ENCODE data around the gene DUOXA2.

DNA sequence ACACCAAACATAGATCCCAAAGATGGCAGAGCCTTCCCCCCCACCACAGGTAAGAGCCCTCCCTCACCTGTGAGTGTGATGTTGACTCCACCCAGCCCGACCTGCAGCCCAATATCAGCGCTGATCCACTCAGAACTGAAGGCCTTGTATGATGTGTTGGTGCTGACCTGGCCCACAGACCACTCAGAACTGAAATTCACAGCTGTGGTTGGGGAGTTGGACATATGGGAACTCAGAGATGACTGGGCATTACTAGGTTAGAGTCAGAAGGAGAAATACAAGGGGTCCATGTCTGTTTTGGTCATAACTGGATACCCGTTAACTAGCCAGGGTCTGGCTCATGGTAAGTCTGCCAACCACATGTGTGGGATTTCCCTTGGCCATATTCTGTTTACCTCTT, 6.9 kb downstream of the DUOXA2 start:
- TF ChIP-seq YY1 (IDR thresholded peaks at IDR 0.05; ENCODE audit: insufficient read depth, insufficient read length): no peak
- TF ChIP-seq SUZ12 (IDR thresholded peaks at IDR 0.05; ENCODE audit: extremely low read depth, insufficient read depth, insufficient read length): no peak
- TF ChIP-seq ZNF274 (IDR thresholded peaks at IDR 0.05; ENCODE audit: low read depth, low read length): no peak
